ENCODE data around the gene SYNGR1. TPM values are rescaled to one million over a fixed set of nuclear protein-coding genes. Genes with fewer than 3 reads are reported as not detected.
A peak's percentile ranks its signal among the peaks of the same experiment; 100 is the strongest.
"Not testable (repeated sequence)": the region's sequence is repeated elsewhere in the genome, so short reads cannot be mapped to it uniquely, and the experiment has no call there.

Gene SYNGR1
- total RNA-seq, 1 donor from 2014 or later = 26.6 TPM

DNA sequence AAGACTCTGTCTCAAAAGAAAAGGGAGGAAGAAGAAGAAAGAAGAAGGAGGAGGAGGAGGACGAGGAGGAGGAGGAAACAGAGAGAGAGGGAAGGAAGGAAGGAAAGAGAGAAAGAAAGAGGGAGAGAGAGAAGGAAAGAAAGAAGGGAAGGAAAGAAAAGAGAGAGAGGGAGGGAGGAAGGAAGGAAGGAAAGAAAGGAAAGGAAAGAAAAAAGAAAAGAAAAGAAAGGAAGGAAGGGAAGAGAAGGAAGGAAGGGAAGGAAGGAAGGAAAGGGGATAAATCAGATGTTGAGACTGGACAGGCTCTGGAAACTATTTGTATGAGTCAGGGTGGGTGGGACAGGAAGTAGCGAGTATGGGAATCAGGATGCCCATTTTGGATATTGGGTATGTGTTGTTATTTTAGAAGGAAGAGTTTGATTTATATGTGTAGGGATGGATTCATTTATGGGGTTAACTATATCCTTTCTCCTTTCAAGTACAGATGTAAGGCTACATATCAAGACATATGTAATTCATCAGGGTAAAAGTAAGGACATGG, 24.3 kb upstream of the SYNGR1 start:
- TF ChIP-seq, protein P1, sequence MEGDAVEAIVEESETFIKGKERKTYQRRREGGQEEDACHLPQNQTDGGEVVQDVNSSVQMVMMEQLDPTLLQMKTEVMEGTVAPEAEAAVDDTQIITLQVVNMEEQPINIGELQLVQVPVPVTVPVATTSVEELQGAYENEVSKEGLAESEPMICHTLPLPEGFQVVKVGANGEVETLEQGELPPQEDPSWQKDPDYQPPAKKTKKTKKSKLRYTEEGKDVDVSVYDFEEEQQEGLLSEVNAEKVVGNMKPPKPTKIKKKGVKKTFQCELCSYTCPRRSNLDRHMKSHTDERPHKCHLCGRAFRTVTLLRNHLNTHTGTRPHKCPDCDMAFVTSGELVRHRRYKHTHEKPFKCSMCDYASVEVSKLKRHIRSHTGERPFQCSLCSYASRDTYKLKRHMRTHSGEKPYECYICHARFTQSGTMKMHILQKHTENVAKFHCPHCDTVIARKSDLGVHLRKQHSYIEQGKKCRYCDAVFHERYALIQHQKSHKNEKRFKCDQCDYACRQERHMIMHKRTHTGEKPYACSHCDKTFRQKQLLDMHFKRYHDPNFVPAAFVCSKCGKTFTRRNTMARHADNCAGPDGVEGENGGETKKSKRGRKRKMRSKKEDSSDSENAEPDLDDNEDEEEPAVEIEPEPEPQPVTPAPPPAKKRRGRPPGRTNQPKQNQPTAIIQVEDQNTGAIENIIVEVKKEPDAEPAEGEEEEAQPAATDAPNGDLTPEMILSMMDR (IDR thresholded peaks at IDR 0.05) = no peak
- peak overlapping the region; percentile 50 for H3K27ac Mint-ChIP-seq (ENCODE audit: unreplicated experiment)
- no peaks in the 10 kb centered on the region for H3K9me3 Mint-ChIP-seq (ENCODE audit: unreplicated experiment)
- no peak for DNase-seq (ENCODE audit: extremely low spot score, unreplicated experiment)
- H3K36me3 Mint-ChIP-seq (ENCODE audit: unreplicated experiment) = no peaks in the 10 kb centered on the region
- no peaks in the 10 kb centered on the region for H3K27me3 Mint-ChIP-seq (ENCODE audit: unreplicated experiment)
- peaks cover 7% of the 10 kb centered on the region for H3K4me1 Mint-ChIP-seq (ENCODE audit: unreplicated experiment)
- H3K4me3 Mint-ChIP-seq (ENCODE audit: unreplicated experiment) = no peak overlapping the region

- no peaks in the 10 kb centered on the region for H3K9me3 Mint-ChIP-seq (ENCODE audit: unreplicated experiment)
- no peaks in the 10 kb centered on the region for H3K27me3 Mint-ChIP-seq (ENCODE audit: unreplicated experiment)
- no peaks in the 10 kb centered on the region for H3K36me3 Mint-ChIP-seq (ENCODE audit: unreplicated experiment)
- no peak for DNase-seq (ENCODE audit: extremely low spot score, unreplicated experiment)
- no peak overlapping the region for H3K27ac Mint-ChIP-seq (ENCODE audit: unreplicated experiment)
- peaks cover 7% of the 10 kb centered on the region for H3K4me1 Mint-ChIP-seq (ENCODE audit: unreplicated experiment)
- H3K4me3 Mint-ChIP-seq (ENCODE audit: unreplicated experiment) = no peak overlapping the region
- TF ChIP-seq, protein P1 (IDR thresholded peaks at IDR 0.05) = no peak
These were observed 21.6 kb upstream of the SYNGR1 start for GRCh38 chr22:39327995-39328754.

DNA sequence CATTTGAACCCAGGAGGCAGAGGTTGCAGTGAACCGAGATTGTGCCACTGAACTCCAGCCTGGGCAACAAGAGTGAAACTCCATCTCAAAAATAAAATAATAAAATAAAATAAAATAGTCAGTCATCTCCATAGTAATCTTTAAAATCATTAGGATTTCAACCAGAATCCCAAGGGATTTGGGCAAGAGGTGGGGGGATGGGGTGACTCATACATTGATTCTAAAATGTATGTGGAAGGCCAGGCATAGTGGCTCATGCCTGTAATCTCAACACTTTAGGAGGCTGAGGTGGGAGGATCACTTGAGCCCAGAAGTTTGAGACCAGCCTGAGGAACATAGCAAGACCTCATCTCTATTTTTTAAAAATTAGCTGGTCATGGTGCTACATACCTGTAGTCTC, 19.2 kb upstream of the SYNGR1 start:
- H3K9me3 Mint-ChIP-seq (ENCODE audit: unreplicated experiment); DNase-seq (ENCODE audit: extremely low spot score, unreplicated experiment); H3K4me3 Mint-ChIP-seq (ENCODE audit: unreplicated experiment); H3K4me1 Mint-ChIP-seq (ENCODE audit: unreplicated experiment); H3K36me3 Mint-ChIP-seq (ENCODE audit: unreplicated experiment); H3K27ac Mint-ChIP-seq (ENCODE audit: unreplicated experiment); H3K27me3 Mint-ChIP-seq (ENCODE audit: unreplicated experiment): not testable (repeated sequence)

- no peaks in the 10 kb centered on the region for H3K9me3 Mint-ChIP-seq (ENCODE audit: unreplicated experiment)
- no peak overlapping the region for H3K4me3 Mint-ChIP-seq (ENCODE audit: unreplicated experiment)
- peak overlapping the region; percentile 7 for H3K27ac Mint-ChIP-seq (ENCODE audit: unreplicated experiment)
- TF ChIP-seq, protein P1 (IDR thresholded peaks at IDR 0.05) = no peak
- H3K36me3 Mint-ChIP-seq (ENCODE audit: unreplicated experiment) = no peaks in the 10 kb centered on the region
- H3K27me3 Mint-ChIP-seq (ENCODE audit: unreplicated experiment) = no peaks in the 10 kb centered on the region
- H3K4me1 Mint-ChIP-seq (ENCODE audit: unreplicated experiment) = peaks cover 4% of the 10 kb centered on the region
- no peak for DNase-seq (ENCODE audit: extremely low spot score, unreplicated experiment)
These were observed 17.2 kb upstream of the SYNGR1 start for GRCh38 chr22:39332441-39333064.

DNA sequence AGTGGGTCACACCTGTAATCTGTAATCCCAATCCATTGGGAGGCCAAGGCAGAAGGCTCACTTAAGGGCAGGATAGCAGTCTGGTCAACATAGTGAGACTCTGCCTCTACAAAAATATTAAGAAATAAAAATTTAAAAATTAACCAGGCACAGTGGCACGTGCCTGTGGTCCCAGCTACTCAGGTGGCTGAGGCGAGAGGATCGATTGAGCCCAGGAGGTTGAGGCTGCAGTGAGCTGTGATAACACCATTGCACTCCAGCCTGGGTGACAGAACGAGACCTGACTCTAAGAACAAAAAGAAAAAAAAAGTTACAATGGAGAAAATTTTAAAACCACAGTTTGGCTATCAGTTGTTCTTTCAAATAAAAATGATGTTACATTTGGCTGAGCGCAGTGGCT, 13.4 kb upstream of the SYNGR1 start:
- TF ChIP-seq, protein P1 (IDR thresholded peaks at IDR 0.05) = no peak
- no peak for DNase-seq (ENCODE audit: extremely low spot score, unreplicated experiment)
- Mint-ChIP-seq H3K27me3 (ENCODE audit: unreplicated experiment) (no peaks in the 10 kb centered on the region), H3K4me3 (ENCODE audit: unreplicated experiment) (no peak overlapping the region), H3K4me1 (ENCODE audit: unreplicated experiment) (peaks cover 6% of the 10 kb centered on the region), H3K27ac (ENCODE audit: unreplicated experiment) (no peak overlapping the region), H3K36me3 (ENCODE audit: unreplicated experiment) (no peaks in the 10 kb centered on the region), H3K9me3 (ENCODE audit: unreplicated experiment) (no peaks in the 10 kb centered on the region)

DNA sequence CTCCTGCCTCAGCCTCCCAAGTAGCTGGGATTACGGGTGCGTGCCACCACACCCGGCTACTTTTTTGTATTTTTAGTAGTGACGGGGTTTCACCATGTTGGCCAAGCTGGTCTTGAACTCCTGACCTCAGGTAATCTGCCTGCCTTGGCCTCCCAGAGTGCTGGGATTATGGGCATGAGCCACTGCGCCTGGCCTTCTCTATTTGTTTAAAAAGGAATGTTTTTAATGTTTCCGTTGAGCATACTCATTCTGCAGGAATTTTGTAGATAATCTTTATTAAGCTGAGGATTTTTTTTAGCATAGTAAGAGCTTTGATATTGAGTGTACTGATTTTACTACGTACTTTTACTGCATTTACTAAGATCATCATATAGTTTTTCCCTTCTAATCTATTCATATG, 10.0 kb upstream of the SYNGR1 start:
- not testable (repeated sequence) for H3K36me3 Mint-ChIP-seq (ENCODE audit: unreplicated experiment); H3K9me3 Mint-ChIP-seq (ENCODE audit: unreplicated experiment); H3K4me1 Mint-ChIP-seq (ENCODE audit: unreplicated experiment); H3K27ac Mint-ChIP-seq (ENCODE audit: unreplicated experiment); DNase-seq (ENCODE audit: extremely low spot score, unreplicated experiment); H3K4me3 Mint-ChIP-seq (ENCODE audit: unreplicated experiment); H3K27me3 Mint-ChIP-seq (ENCODE audit: unreplicated experiment)
